ENCODE measurements around the gene MKI67.
"Not testable (repeated sequence)": the region's sequence is repeated elsewhere in the genome, so short reads cannot be mapped to it uniquely, and the experiment has no call there.

Gene MKI67

GRCh38 chr10:128109707-128110106, 16.5 kb downstream of the MKI67 start:
- no peak for DNase-seq (ENCODE audit: low read depth)

- no peak for DNase-seq (ENCODE audit: low read depth)
Measured at GRCh38 chr10:128105383-128105782, 20.8 kb downstream of the MKI67 start.

- no peak for DNase-seq (ENCODE audit: low read depth)
Measured at GRCh38 chr10:128103229-128103714, 23.0 kb downstream of the MKI67 start.

- DNase-seq (ENCODE audit: low read depth) = no peak
Measured at GRCh38 chr10:128102480-128103228, 23.6 kb downstream of the MKI67 start.

- DNase-seq (ENCODE audit: low read depth) = no peak
Measured at GRCh38 chr10:128101901-128102300, 24.3 kb downstream of the MKI67 start.

GRCh38 chr10:128099901-128100300, 26.3 kb downstream of the MKI67 start:
- DNase-seq (ENCODE audit: low read depth) = no peak

GRCh38 chr10:128098631-128099030, 27.6 kb downstream of the MKI67 start:
- DNase-seq (ENCODE audit: low read depth) = no peak

- DNase-seq (ENCODE audit: low read depth) = no peak
Measured at GRCh38 chr10:128097783-128098182, 28.4 kb downstream of the MKI67 start.

- DNase-seq (ENCODE audit: low read depth) = no peak
Measured at GRCh38 chr10:128096486-128097199, 29.6 kb downstream of the MKI67 start.

- DNase-seq (ENCODE audit: low read depth) = no peak
Measured at GRCh38 chr10:128095753-128096469, 30.3 kb downstream of the MKI67 start.

- DNase-seq (ENCODE audit: low read depth) = peak; percentile 36
Measured at GRCh38 chr10:128095027-128095752, 31.0 kb downstream of the MKI67 start.

GRCh38 chr10:128094596-128094995, 31.6 kb downstream of the MKI67 start:
- not testable (repeated sequence) for DNase-seq (ENCODE audit: low read depth)

GRCh38 chr10:128092454-128092853, 33.8 kb downstream of the MKI67 start:
- DNase-seq (ENCODE audit: low read depth) = no peak

GRCh38 chr10:128091636-128092210, 34.5 kb downstream of the MKI67 start:
- DNase-seq (ENCODE audit: low read depth) = no peak

- DNase-seq (ENCODE audit: low read depth) = no peak
Measured at GRCh38 chr10:128087884-128088709, 38.1 kb downstream of the MKI67 start.

- DNase-seq (ENCODE audit: low read depth) = no peak
Measured at GRCh38 chr10:128087146-128087883, 38.9 kb downstream of the MKI67 start.

GRCh38 chr10:128086003-128086863, 40.0 kb downstream of the MKI67 start:
- DNase-seq (ENCODE audit: low read depth) = no peak

GRCh38 chr10:128084991-128085390, 41.2 kb downstream of the MKI67 start:
- DNase-seq (ENCODE audit: low read depth) = no peak

GRCh38 chr10:128084364-128084763, 41.9 kb downstream of the MKI67 start:
- DNase-seq (ENCODE audit: low read depth) = no peak

All from T-helper 22 cell (primary cell).